ENCODE results near the gene TNNI2.
A peak's percentile ranks its signal among the peaks of the same experiment; 100 is the strongest.

TNNI2 gene

DNA sequence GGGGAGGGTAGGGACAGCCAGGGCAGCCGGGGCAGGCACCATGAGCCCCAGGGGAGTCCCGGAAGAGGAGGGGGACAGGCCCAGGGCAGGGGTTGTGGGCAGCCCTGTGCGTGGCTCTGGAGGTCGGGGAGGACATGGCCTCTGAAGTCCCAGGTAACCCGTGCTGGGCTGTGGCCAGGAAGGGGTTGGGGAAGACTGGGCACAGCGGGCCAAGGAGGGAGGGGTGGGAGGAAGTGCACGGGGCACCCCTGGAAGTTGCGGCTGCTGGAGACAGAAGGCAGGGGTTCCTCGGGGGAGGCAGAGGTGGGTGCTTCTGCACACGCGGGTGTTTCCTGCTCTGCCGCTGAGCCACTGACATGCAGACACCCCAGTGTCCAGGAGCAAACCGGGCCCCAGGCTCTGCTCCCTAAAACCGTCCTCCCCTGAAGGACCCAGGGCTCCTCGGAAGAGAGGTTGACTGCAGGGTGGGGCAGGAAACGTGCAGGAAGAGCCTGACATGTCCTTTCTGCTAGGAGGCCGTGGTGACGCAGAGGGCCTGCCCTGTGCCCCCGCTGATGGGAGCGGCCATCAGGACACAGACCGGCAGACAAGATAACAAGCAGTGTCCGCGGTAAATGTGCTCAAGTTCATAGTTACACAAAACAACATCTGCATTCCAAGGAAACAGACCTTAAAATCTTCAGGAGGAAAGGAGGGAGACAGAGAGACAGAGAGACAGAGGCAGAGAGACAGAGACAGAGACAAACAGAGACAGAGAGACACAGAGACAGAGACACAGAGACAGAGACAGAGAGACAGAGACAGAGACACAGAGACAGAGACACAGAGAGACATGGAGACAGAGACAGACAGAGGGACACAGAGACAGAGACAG, 5.7 kb downstream of the TNNI2 start:
- DNase-seq (ENCODE audit: insufficient read length) (no peak), FAIRE-seq (no peak)
- no peak for TF ChIP-seq POLR2AphosphoS5 (IDR thresholded peaks at IDR 0.05; ENCODE audit: low read depth, low read length)
- no peak for TF ChIP-seq POLR2A (IDR thresholded peaks at IDR 0.05; ENCODE audit: low read depth, low read length)
- TF ChIP-seq TAF1 (IDR thresholded peaks at IDR 0.05; ENCODE audit: borderline replicate concordance, low read depth, low read length), result no peak

DNA sequence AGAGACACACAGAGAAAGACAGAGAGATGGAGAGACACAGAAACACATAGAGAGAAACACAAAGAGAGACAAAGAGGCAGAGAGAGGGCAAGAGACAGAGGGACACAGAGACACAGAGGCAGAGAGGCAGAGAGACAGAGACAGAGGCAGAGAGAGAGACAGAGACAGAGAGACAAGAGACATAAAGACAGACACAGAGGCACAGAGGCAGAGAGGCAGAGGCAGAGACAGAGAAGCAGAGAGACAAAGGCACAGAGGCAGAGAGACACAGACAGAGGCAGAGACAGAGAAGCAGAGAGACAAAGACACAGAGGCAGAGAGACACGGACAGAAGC, 6.3 kb downstream of the TNNI2 start:
- FAIRE-seq (peak; percentile 95), DNase-seq (ENCODE audit: insufficient read length) (no peak)
- TF ChIP-seq POLR2AphosphoS5 (IDR thresholded peaks at IDR 0.05; ENCODE audit: low read depth, low read length), result no peak
- no peak for TF ChIP-seq TAF1 (IDR thresholded peaks at IDR 0.05; ENCODE audit: borderline replicate concordance, low read depth, low read length)
- TF ChIP-seq POLR2A (IDR thresholded peaks at IDR 0.05; ENCODE audit: low read depth, low read length), result no peak

DNA sequence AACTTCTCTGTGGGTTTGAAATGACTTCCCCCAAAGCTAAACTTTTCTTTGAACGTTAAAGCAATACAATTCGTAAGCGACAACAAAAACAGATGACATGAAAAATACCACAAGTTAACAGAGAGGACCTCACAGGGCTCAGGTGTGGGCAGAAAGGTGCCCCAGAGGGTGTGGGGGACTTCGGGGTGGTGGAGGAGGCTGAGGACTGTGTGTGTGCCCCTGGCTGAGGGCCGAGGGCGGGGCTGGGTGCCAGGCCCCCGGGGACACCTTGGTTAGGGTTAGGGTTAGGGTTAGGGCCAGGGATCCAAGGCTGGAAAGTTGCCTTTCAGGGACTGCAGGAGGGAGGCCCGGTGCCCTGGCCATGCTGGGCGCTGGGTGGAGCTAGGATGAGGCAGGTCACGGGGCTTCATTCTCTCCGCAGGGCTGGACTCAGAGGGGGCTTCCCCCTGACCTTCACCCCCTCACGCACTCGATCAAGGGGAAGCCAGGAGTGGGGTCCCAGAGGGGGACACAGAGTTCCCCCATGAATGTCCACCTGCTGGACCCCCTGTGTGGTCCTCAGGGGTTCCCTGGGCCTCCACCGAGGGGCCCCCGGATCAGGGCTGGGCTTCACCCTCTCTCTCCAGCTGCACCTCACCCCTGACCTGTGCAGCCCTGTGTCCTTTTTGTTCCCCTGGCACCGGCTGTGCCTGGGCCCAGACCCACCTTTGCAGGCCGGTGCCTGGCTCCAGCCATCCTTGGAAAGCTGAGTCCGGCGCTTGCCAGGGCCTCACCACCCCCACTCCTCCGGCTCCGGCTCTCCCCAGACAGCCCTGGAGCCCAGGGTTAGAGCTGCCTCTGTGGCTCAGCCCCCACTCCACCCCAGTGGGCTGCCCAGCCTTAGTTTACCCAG, 7.0 kb downstream of the TNNI2 start:
- TF ChIP-seq POLR2A (IDR thresholded peaks at IDR 0.05; ENCODE audit: low read depth, low read length), result no peak
- no peak for TF ChIP-seq POLR2AphosphoS5 (IDR thresholded peaks at IDR 0.05; ENCODE audit: low read depth, low read length)
- TF ChIP-seq TAF1 (IDR thresholded peaks at IDR 0.05; ENCODE audit: borderline replicate concordance, low read depth, low read length), result no peak
- DNase-seq (ENCODE audit: insufficient read length) (no peak), FAIRE-seq (no peak)

DNA sequence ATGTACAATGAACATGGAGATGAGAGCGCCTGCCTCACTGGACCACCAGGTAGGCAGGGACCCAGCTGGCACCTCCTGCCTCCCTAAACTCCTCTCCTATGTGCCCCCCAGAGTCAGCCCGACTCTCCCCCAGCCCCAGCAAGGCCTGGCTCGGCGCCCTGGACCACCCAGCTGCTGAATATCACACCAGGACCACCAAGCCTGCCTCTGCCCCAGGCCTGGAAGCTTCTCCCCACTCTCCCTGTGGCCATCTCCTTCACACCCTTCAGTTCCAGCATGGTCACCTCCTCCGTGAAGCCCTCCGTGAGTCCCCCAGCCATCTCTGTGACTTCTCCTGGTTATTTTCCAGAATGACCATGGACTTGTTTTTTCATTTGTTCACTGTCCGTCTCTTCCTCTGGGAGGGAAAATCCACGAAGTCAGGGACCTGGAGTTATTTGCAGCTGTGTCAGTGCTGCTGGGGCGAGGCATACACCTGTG, 7.7 kb downstream of the TNNI2 start:
- TF ChIP-seq TAF1 (IDR thresholded peaks at IDR 0.05; ENCODE audit: borderline replicate concordance, low read depth, low read length), result no peak
- no peak for TF ChIP-seq POLR2A (IDR thresholded peaks at IDR 0.05; ENCODE audit: low read depth, low read length)
- TF ChIP-seq POLR2AphosphoS5 (IDR thresholded peaks at IDR 0.05; ENCODE audit: low read depth, low read length), result no peak
- no peak for FAIRE-seq

DNA sequence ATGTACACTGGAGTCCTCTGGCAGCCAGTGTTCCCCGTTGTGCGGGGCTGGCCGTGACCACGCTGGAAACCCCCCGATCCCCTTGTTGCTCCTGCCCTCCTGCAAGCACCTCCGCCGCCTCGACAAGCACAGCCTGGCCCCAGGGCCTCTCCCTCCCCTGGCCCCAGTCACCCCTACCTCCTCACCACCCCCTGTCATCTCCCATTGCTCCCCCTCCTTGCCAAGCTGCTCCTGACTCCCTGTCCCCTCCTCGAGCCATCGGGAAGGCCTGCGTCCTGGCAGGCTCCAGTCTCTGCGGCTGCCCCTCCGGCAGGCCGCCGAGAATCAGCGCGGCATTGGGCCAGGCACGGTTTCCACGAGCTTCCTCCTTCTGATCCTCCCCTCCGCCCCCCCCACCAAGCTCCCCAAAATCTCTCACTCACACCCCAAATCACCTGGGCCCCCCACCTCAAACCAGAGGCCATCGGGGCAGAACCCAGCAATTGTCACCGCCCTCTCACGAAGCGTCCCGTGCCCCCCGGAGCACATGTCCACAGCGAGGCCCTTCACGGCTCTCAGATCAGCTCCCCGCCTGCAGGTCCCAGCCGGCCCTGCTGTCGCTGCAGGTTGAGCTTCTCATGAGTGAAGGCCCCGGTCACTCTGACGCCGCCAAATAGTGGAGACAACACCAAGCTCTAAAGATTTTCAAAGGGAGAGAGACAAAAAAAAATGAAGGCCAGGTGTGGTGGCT, 8.4 kb downstream of the TNNI2 start:
- DNase-seq (ENCODE audit: insufficient read length) (no peak), FAIRE-seq (no peak)
- no peak for TF ChIP-seq TAF1 (IDR thresholded peaks at IDR 0.05; ENCODE audit: borderline replicate concordance, low read depth, low read length)
- no peak for TF ChIP-seq POLR2A (IDR thresholded peaks at IDR 0.05; ENCODE audit: low read depth, low read length)
- TF ChIP-seq POLR2AphosphoS5 (IDR thresholded peaks at IDR 0.05; ENCODE audit: low read depth, low read length), result no peak

More for the DNA sequence above, 7.7 kb downstream of the TNNI2 start:
- no peak for DNase-seq (ENCODE audit: insufficient read length)

DNA sequence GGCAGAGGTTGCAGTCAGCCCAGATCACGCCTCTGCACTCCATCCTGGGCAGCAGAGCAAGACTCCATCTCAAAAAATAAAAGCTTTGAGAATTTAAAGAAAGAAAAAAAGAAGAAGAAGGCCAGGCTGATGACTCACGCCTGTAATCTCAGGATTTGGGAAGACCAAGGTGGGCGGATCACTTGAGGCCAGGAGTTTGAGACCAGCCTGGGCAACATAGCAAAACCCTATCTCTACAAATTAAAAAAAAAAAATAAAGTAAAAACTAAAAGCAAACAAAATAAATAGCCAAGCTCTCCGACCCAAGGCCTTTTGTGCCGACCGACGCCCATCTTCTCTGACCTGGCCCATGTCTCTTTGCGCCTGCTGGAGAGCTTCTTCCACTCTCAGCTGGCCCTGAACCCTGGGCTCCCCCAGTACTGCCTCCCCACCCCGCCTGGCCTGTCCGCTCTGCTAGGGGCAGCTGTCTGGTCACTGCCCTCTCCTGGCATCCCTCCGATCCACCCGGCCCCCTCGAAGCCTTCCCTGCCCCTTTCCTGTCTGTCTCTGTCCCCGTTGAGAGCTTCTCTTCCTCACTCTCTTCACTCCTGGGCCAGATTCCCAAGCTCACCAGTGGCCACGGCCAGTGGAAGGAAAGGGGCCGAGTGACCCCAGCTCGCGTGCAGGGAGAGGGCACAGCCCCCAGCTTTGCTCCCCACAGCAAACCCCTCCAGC, 9.3 kb downstream of the TNNI2 start:
- FAIRE-seq (peak; percentile 33), DNase-seq (ENCODE audit: insufficient read length) (no peak)
- TF ChIP-seq POLR2AphosphoS5 (IDR thresholded peaks at IDR 0.05; ENCODE audit: low read depth, low read length), result no peak
- no peak for TF ChIP-seq POLR2A (IDR thresholded peaks at IDR 0.05; ENCODE audit: low read depth, low read length)
- TF ChIP-seq TAF1 (IDR thresholded peaks at IDR 0.05; ENCODE audit: borderline replicate concordance, low read depth, low read length), result no peak

DNA sequence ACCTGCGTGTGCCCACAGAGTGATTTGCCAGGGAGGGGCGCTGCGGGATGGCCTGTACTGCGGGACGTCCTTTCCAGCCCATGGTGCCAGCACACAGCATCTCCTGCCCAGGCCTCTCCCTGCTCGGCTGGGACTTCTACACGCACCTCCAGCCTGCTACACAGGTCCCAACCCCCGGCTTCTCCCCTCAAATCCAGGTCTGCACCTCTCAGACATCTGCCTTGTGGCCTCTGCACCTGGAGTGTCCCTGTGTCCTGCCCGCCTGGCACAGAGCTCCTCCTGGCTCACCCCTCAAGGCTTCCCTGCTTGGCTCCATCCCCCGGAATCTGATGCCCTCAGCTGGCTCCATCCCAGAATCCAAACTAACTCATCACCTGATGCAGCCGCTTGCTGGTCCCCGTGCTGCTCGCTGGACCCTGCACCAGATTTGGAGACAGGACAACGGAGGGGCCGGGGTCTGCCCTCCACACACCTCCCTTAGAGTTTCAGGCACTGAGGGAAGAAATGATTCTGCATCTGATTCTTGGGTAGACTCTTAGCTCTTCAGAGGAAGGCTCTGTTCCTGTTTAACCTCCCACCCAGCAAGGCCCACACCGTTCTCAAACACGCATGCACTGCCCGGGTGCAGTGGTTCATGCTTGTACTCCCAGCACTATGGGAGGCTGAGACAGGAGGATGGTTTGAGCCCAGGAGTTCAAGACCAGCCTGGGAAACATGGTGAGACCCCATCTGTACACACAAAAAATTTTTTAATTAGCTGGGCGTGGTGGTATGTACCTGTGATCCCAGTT, 10.1 kb downstream of the TNNI2 start:
- FAIRE-seq (no peak), DNase-seq (ENCODE audit: insufficient read length) (no peak)
- no peak for TF ChIP-seq POLR2AphosphoS5 (IDR thresholded peaks at IDR 0.05; ENCODE audit: low read depth, low read length)

DNA sequence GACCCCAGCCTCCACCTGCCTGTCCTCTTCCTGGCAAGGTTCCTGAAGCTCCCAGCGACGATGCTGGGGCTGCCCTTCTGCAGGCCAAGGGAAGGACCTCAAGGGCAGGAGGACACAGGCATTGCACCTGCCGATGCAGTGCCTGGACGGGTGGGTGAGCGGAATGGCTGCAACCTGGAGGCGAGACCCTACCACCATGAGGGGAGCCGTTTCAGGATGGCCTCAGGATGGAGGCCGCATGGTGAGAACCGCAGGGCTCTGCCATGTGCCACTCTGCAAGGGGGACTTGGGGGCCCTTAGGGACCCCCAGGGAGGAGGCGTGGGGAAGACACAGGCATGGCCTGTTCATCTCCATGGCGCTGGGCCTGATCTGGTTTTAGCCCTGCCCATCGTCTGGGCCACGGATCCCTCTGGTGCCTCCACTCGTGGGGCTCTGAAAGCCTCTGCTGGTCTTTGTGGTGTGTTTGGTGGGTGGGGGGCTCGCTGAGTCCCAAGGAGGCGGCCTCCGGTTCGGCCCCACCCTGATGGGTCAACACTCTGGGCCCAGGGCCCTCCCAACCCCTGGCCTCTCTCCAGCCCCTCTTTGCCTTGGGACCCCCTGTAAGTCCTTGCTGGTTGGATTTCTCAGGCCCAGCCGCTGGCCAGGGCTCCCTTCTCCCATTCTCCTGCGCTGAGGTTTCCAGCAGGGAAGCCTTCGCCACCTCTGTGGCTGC, 12.8 kb downstream of the TNNI2 start:
- FAIRE-seq (peak; percentile 70), DNase-seq (ENCODE audit: insufficient read length) (no peak)
- TF ChIP-seq TAF1 (IDR thresholded peaks at IDR 0.05; ENCODE audit: borderline replicate concordance, low read depth, low read length) (no peak), POLR2A (IDR thresholded peaks at IDR 0.05; ENCODE audit: low read depth, low read length) (no peak), POLR2AphosphoS5 (IDR thresholded peaks at IDR 0.05; ENCODE audit: low read depth, low read length) (no peak)

DNA sequence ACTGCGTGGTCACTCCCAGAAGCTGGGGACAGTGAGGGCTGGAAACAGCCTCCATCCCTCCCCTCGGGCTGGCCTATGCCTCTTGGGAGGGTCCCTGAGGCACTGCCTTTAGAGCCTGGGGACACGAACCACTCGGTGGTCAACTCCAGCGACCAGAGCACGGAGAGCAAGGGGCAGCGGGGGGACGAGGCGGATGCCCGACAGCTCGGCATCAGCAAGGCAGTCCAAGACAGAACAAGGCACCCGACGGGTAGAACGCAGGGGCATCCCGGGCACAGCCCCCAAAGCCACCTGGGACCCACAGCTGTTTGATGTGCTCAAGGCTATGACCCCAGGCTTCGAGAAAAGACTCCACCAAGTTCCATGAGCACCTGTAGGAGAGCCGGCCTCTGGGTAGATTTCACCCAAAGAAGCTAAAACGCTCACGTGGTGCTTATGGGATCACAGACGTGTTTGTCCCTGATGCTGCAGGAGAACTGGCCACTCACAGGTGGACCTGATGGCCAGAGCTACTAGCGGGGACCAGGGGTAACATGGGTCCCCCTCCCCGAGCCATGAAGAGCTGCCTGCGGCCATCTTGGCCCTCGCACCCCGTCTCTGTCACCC, 13.6 kb downstream of the TNNI2 start:
- no peak for FAIRE-seq
- DNase-seq (ENCODE audit: insufficient read length), result no peak
- TF ChIP-seq POLR2AphosphoS5 (IDR thresholded peaks at IDR 0.05; ENCODE audit: low read depth, low read length) (no peak), POLR2A (IDR thresholded peaks at IDR 0.05; ENCODE audit: low read depth, low read length) (no peak), TAF1 (IDR thresholded peaks at IDR 0.05; ENCODE audit: borderline replicate concordance, low read depth, low read length) (no peak)
